Measurements from ENCODE around the gene ARSA.

DNA sequence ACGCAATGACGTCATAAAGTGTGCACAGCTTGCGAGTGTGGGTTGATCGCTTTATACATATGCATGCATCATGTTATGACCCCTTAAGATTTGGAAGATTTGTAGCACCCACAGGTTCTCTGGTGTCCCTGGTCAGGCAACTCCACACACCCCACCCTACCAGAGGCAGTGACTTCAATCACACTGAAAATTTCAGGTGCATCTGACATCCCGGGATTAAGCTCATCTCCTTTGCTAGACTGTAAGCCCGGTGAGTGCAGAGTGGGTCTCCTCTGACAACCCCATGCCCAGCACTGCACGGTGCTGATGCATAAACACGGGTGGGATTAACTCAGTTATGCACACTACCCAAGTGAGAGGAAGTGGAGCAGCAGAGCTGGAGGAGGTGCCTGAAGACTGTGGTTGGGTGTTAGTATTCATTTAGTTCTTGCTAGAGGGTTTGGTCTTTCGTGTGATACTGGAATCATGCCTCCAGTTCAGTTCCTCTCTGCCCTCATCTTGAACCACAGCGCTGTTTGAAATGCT lies 6.5 kb downstream of the ARSA start:
- TF ChIP-seq CTCF (conservative IDR thresholded peaks at IDR 0.05; ENCODE audit: low read depth, low read length) (no peak), EZH2phosphoT487 (IDR thresholded peaks at IDR 0.05; ENCODE audit: borderline replicate concordance, low read length) (no peak)
